Naive thymus-derived CD8-positive, alpha-beta T cell (primary cell): ENCODE results near the gene FEM1A. TPM values are rescaled to one million over a fixed set of nuclear protein-coding genes. Genes with fewer than 3 reads are reported as not detected.

Experiments used
- ATAC-seq, 2 donors: fragments of 150-1000 bp; cut with Tn5 transposase in 1 of 2; sonication (Bioruptor Pico), chemical (Tn5 transposase) in 1 of 2; 1 replicate in 1 of 2; 2 replicates in 1 of 2; pipeline ENCODE4 v1.10.0; 2021; ENCODE audit warnings: mild to moderate bottlenecking in 2 of 2, moderate library complexity in 2 of 2
- POLR2A ChIA-PET: fragments of 350-600 bp; sonication (Branson Sonifier 250); formaldehyde crosslinking; loops from one replicate; lab custom pipeline; 2021; ENCODE audit warnings: antibody characterized with exemption; lab: Charles Lee
- DNase-seq, 10 donors: peaks; one replicate each; pipeline versions ENCODE4 v3.0.0 to v3.0.0-alpha.2; 2020 to 2022
- H3K27ac Mint-ChIP-seq, 10 donors: one replicate each; pipeline ENCODE4 v1.8.0; 2020 to 2022; ENCODE audit warnings: mild to moderate bottlenecking in 10 of 10, mixed read lengths in 10 of 10, moderate library complexity in 4 of 10, inconsistent platforms in 1 of 10
- H3K27me3 Mint-ChIP-seq, 5 donors: one replicate each; pipeline ENCODE4 v1.8.0; 2021 to 2022; ENCODE audit warnings: mixed read lengths in 5 of 5
- H3K36me3 Mint-ChIP-seq, 3 donors: one replicate each; pipeline ENCODE4 v1.8.0; 2020 to 2022; ENCODE audit warnings: mixed read lengths in 3 of 3, mild to moderate bottlenecking in 2 of 3, inconsistent platforms in 1 of 3
- H3K4me1 Mint-ChIP-seq, 4 donors: one replicate each; pipeline ENCODE4 v1.8.0; 2021 to 2022; ENCODE audit warnings: mixed read lengths in 4 of 4
- H3K4me3 Mint-ChIP-seq, 10 donors: one replicate each; pipeline ENCODE4 v1.8.0; 2020 to 2022; ENCODE audit warnings: mild to moderate bottlenecking in 10 of 10, mixed read lengths in 10 of 10, moderate library complexity in 6 of 10, inconsistent platforms in 1 of 10
- H3K9me3 Mint-ChIP-seq, 9 donors: one replicate each; pipeline ENCODE4 v1.8.0; 2020 to 2022; ENCODE audit warnings: mixed read lengths in 9 of 9, mild to moderate bottlenecking in 3 of 9, inconsistent platforms in 1 of 9, moderate library complexity in 1 of 9
- polyA plus RNA-seq, 3 donors: library from polyadenylated mRNA; unstranded; fragments of 300-500 nt; fragmentation: Illumina TruSeq; gene quantifications; one replicate each; pipeline ENCODE4 v1.2.3, GENCODE V29; 2021
- total RNA-seq, 8 experiments: library from RNA in 2 of 8; stranded (reverse) in 2 of 8; gene quantifications; one replicate each; pipeline ENCODE4 v1.2.3 and lab custom pipeline; 2021 to 2026

Gene FEM1A
- total and polyA plus RNA-seq, 5 experiments from 2014 or later: 1.7 to 15.2 (median 3.6) TPM

DNA sequence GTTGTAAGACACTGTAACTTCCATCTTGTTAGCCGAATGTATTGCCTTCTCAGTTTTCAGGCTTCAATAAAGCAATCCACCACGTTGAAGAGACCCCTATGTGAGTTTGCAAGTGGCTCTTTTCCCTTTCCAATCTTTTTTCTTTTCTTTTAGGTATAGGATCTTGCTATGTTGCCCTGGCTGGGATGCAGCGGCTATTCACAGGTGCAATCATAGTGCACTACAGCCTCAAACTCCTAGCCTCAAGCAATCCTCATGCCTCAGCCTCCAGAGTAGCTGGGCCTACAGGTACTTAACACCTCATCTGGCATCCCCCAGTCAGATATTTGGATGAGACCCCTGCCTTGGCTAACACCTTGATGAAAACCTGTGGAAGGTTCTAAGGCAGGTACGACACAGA lies 33.5 kb upstream of the FEM1A start:
- peaks cover 0 to 10% (median 6%) of the 10 kb centered on the region in 4 donors for H3K4me1 Mint-ChIP-seq
- H3K9me3 Mint-ChIP-seq: peaks cover 0 to 2% (median 0%) of the 10 kb centered on the region in 9 donors
- peaks cover 21 to 77% (median 33%) of the 10 kb centered on the region in 5 donors for H3K27me3 Mint-ChIP-seq
- H3K4me3 Mint-ChIP-seq: no peak overlapping the region
- no peak for DNase-seq
- H3K27ac Mint-ChIP-seq: peak overlapping the region in 1 of 10 donors; percentile 55
- no peak for ATAC-seq
- peaks cover 0 to 4% (median 0%) of the 10 kb centered on the region in 3 donors for H3K36me3 Mint-ChIP-seq
- POLR2A ChIA-PET: no interaction called here

GRCh38 chr19:4758659-4759058 lies 32.9 kb upstream of the FEM1A start:
- POLR2A ChIA-PET: no interaction called here
- H3K36me3 Mint-ChIP-seq: peaks cover 0 to 4% (median 0%) of the 10 kb centered on the region in 3 donors
- ATAC-seq (no peak), DNase-seq (no peak)
- peak overlapping the region in 3 of 10 donors; percentile 18 to 45 (median 34) for H3K4me3 Mint-ChIP-seq
- peaks cover 0 to 10% (median 6%) of the 10 kb centered on the region in 4 donors for H3K4me1 Mint-ChIP-seq
- no peak overlapping the region for H3K27ac Mint-ChIP-seq
- H3K9me3 Mint-ChIP-seq: peaks cover 0 to 2% (median 0%) of the 10 kb centered on the region in 9 donors
- peaks cover 22 to 83% (median 36%) of the 10 kb centered on the region in 5 donors for H3K27me3 Mint-ChIP-seq

DNA sequence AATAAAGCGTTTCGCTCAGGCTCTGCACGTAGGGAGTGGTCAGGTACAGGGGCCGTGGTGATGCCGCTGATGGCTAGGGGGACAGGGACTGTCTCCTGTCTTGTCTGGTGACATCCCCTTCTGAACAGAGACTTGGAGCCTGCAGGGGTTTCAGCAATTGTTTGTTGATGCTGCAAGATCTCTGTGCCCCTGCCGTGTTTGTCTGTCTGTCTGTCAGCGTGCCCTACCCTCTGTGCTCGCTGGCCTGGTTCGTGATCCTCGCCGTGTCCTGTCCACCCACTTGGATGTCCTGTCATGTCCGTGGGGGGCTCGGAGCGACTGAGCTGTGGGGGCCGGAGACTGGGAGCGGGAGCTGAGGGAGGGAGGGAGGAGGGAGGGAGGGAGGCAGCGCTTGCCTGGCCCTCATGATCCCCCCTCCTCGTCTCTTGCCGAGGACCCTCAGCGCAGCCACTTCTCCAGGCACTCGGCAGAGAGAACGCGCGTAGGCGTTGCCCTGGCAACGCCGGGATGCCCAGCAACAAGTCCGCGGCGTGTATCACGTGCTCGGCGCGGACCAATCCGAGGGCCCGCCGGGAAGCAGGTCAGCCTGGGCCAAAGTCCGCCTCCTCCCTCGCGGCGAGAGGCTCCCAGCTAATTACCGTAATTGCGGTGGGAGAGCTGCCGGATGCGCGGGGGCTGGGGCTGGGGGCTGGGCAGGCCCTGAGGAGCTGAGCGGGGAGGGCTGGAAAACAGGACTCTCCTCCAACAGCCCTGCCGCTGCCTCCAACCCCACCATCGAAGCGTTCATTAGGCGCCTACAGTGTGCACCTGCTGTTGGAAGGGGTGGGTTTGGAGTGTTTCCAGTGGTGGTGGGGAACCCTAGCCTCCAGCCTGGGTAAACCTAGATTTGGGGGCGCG lies 31.9 kb upstream of the FEM1A start:
- Mint-ChIP-seq H3K27me3 (peaks cover 23 to 86% (median 39%) of the 10 kb centered on the region in 5 donors), H3K36me3 (peaks cover 0 to 4% (median 0%) of the 10 kb centered on the region in 3 donors), H3K4me3 (peak overlapping the region in 8 of 10 donors; percentile 18 to 48 (median 32)), H3K27ac (peak overlapping the region in 1 of 10 donors; percentile 21), H3K9me3 (peaks cover 0 to 2% (median 0%) of the 10 kb centered on the region in 9 donors), H3K4me1 (peaks cover 0 to 10% (median 6%) of the 10 kb centered on the region in 4 donors)
- ATAC-seq: peak; percentile 75 to 89
- peak in 9 of 10 donors; percentile 21 to 69 (median 38) for DNase-seq
- POLR2A ChIA-PET: no interaction called here

- H3K27ac Mint-ChIP-seq: peak overlapping the region in 2 of 10 donors; percentile 40 to 86
- peaks cover 22 to 83% (median 40%) of the 10 kb centered on the region in 5 donors for H3K27me3 Mint-ChIP-seq
- H3K4me3 Mint-ChIP-seq: peak overlapping the region in 8 of 10 donors; percentile 8 to 65 (median 50)
These were observed 31.3 kb upstream of the FEM1A start for GRCh38 chr19:4760285-4760650.

DNA sequence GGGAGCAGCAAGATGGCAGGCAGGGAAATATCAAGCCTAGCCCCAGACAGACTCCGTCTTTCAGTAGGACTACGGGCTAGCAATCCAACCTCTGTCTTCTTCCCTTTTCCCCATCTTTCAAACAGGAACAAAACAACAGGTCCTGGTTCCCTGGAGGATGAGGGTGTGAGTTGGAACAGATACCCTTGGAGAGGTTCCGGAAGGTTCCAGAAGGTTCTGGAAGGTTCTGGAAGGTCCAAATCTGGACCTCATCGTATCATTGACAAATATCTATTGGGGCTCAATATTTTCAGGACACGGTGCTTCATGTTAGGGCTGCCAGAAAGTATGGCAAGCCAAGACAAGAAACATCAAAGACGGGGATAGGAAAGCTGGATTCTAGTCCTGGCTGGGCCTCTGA lies 28.5 kb upstream of the FEM1A start:
- H3K36me3 Mint-ChIP-seq: peaks cover 0 to 3% (median 0%) of the 10 kb centered on the region in 3 donors
- peak overlapping the region in 1 of 10 donors; percentile 51 for H3K4me3 Mint-ChIP-seq
- DNase-seq (no peak), ATAC-seq (no peak)
- POLR2A ChIA-PET: interaction anchor here (0.7 kb wide), 1 partner anchor 93 kb away, joined by 3 read pairs; the partner anchor contains the start of gene MYDGF
- peaks cover 0 to 10% (median 6%) of the 10 kb centered on the region in 4 donors for H3K4me1 Mint-ChIP-seq
- H3K27me3 Mint-ChIP-seq: peaks cover 17 to 68% (median 38%) of the 10 kb centered on the region in 5 donors
- H3K27ac Mint-ChIP-seq: no peak overlapping the region
- H3K9me3 Mint-ChIP-seq: peaks cover 0 to 4% (median 0%) of the 10 kb centered on the region in 9 donors

More at GRCh38 chr19:4760285-4760650, 31.3 kb upstream of the FEM1A start:
- DNase-seq: no peak
- peaks cover 0 to 2% (median 0%) of the 10 kb centered on the region in 9 donors for H3K9me3 Mint-ChIP-seq
- POLR2A ChIA-PET: no interaction called here
- peaks cover 0 to 10% (median 6%) of the 10 kb centered on the region in 4 donors for H3K4me1 Mint-ChIP-seq
- no peak for ATAC-seq
- peaks cover 0 to 4% (median 0%) of the 10 kb centered on the region in 3 donors for H3K36me3 Mint-ChIP-seq

GRCh38 chr19:4764393-4764660 lies 27.2 kb upstream of the FEM1A start:
- POLR2A ChIA-PET: no interaction called here
- ATAC-seq (no peak), DNase-seq (no peak)
- Mint-ChIP-seq H3K4me3 (no peak overlapping the region), H3K9me3 (peaks cover 0 to 4% (median 0%) of the 10 kb centered on the region in 9 donors), H3K4me1 (peaks cover 0 to 10% (median 5%) of the 10 kb centered on the region in 4 donors), H3K27ac (no peak overlapping the region), H3K36me3 (no peaks in the 10 kb centered on the region), H3K27me3 (peaks cover 17 to 55% (median 35%) of the 10 kb centered on the region in 5 donors)

DNA sequence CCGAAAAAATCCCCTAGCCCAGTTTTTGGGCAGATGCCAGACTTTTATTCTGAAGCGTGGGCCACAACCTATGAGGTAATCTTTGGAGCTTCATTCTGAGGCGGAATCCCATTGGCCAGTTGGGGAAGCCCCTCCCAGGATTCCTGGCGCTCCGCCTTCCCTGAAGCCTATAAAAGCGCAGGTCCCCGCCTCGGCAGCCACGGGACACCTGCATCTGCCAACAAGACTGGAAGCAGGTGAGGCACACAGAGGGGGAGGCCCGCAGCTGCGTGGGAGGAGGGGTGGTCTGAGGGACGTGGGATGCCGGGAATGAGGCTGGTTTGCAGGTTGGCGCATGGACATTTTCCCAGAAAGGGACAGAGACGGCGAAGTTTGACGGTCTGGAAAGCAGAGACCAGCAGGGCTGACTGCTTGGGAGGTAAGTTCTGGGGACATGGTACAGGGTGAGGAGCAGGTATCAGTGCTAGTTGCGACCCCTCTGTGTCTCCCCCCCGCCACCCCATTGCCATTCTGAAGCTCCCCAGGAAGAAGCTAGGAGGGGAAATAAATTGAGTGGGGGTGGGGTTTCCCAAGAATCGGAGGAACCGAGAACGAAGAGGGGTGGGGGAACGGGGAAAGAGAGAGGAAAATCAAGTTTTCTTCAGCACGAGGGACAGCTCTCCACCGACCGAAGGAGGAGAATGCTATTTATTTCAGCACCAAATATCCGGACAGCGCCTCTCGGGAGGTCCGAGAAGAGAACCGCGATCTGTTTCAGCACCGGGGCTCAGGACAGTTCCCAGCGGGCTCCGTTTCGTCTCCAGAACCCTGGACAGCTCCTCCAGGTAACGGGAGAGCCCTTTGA lies 22.4 kb upstream of the FEM1A start:
- no peaks in the 10 kb centered on the region for H3K36me3 Mint-ChIP-seq

GRCh38 chr19:4772566-4772965 lies 19.0 kb upstream of the FEM1A start:
- DNase-seq: no peak
- Mint-ChIP-seq H3K4me3 (no peak overlapping the region), H3K9me3 (peaks cover 0 to 7% (median 0%) of the 10 kb centered on the region in 9 donors), H3K27me3 (peaks cover 5 to 37% (median 24%) of the 10 kb centered on the region in 5 donors), H3K36me3 (no peaks in the 10 kb centered on the region), H3K27ac (no peak overlapping the region), H3K4me1 (peaks cover 0 to 7% (median 3%) of the 10 kb centered on the region in 4 donors)
- POLR2A ChIA-PET: no interaction called here
- no peak for ATAC-seq

More for the DNA sequence above, 22.4 kb upstream of the FEM1A start:
- Mint-ChIP-seq H3K27ac (peak overlapping the region in 3 of 10 donors; percentile 11 to 88 (median 71)), H3K4me1 (peaks cover 0 to 7% (median 3%) of the 10 kb centered on the region in 4 donors), H3K27me3 (peaks cover 4 to 39% (median 25%) of the 10 kb centered on the region in 5 donors), H3K4me3 (peak overlapping the region in 1 of 10 donors; percentile 63), H3K9me3 (peaks cover 0 to 7% (median 0%) of the 10 kb centered on the region in 9 donors)
- POLR2A ChIA-PET: interaction anchor here (0.8 kb wide), 1 partner anchor 22 kb away, joined by 5 read pairs; the partner anchor contains the start of gene FEM1A
- ATAC-seq (peak; percentile 78 to 91), DNase-seq (peak; percentile 78 to 91 (median 84))

GRCh38 chr19:4773047-4773640 lies 18.4 kb upstream of the FEM1A start:
- H3K36me3 Mint-ChIP-seq: no peaks in the 10 kb centered on the region
- POLR2A ChIA-PET: no interaction called here
- peaks cover 0 to 7% (median 3%) of the 10 kb centered on the region in 4 donors for H3K4me1 Mint-ChIP-seq
- peak overlapping the region in 1 of 10 donors; percentile 53 for H3K27ac Mint-ChIP-seq
- DNase-seq: no peak
- no peak overlapping the region for H3K4me3 Mint-ChIP-seq
- no peak for ATAC-seq
- H3K9me3 Mint-ChIP-seq: peaks cover 0 to 7% (median 0%) of the 10 kb centered on the region in 9 donors
- H3K27me3 Mint-ChIP-seq: peaks cover 5 to 39% (median 22%) of the 10 kb centered on the region in 5 donors

DNA sequence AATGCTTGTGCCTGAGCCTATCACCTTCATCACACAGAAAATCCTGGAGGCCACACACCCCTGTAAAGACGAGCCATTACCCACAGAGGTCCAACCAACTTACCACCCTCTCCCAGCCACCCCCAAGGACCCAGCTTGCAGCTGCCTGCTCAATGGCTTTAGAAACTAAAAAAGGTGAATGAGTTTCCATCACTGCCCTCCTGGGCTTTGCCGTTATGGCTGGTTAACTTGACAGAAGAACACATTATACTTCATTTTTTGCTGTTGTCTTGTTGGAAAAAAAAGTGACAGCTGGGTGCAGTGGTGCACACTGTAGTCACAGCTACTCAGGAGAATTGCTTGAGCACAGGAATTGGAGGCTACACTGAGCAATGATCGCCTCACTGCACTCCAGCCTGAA lies 17.4 kb upstream of the FEM1A start:
- Mint-ChIP-seq H3K36me3 (no peaks in the 10 kb centered on the region), H3K9me3 (peaks cover 0 to 7% (median 0%) of the 10 kb centered on the region in 9 donors), H3K27me3 (peaks cover 5 to 44% (median 25%) of the 10 kb centered on the region in 5 donors), H3K4me3 (no peak overlapping the region), H3K27ac (no peak overlapping the region), H3K4me1 (peaks cover 0 to 6% (median 3%) of the 10 kb centered on the region in 4 donors)
- POLR2A ChIA-PET: no interaction called here
- ATAC-seq: no peak
- DNase-seq: no peak

DNA sequence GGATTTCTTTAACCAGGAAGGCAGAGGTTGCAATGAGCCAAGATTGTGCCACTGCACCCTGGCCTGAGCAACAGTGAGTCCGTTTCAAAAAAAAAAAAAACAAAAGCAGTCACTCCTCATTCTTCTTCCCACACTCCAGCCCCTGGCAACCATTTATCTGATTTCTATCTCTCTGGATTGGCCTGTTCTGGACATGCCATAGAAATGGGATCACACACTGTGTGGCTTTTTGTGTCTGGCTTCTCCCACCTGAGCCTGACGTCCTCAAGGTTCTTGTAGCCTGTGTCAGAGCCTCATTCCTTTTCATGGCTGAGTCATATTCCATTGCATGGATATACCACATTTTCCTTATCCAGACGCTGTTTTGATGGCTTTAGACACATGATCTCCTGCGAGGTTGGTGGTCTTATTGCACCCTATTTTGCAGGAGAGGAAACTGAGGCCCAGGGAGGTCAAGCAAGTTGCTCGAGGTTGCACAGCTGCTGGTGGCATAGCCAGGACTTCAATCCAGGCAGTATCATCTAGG lies 15.8 kb upstream of the FEM1A start:
- Mint-ChIP-seq H3K27ac (no peak overlapping the region), H3K36me3 (peaks cover 0 to 2% (median 0%) of the 10 kb centered on the region in 3 donors), H3K9me3 (peaks cover 0 to 4% (median 0%) of the 10 kb centered on the region in 9 donors), H3K4me1 (no peaks in the 10 kb centered on the region), H3K4me3 (no peak overlapping the region), H3K27me3 (peaks cover 5 to 44% (median 25%) of the 10 kb centered on the region in 5 donors)
- POLR2A ChIA-PET: no interaction called here
- ATAC-seq: no peak
- no peak for DNase-seq
